Activated T-helper 2 cell treated with anti-CD3 and anti-CD28 coated beads, Interferon-gamma antibody, Interleukin-2, Interleukin-4, amounts not matched to agents 10 μg/mL and 5 μg/mL and 100 μg/mL, durations not matched to agents 14 hours and 24 hours and 36 hours (primary cell): Measurements from ENCODE around the gene C16orf46. TPM values are rescaled to one million over a fixed set of nuclear protein-coding genes. Genes with fewer than 3 reads are reported as not detected.
"Not testable (repeated sequence)": the region's sequence is repeated elsewhere in the genome, so short reads cannot be mapped to it uniquely, and the experiment has no call there.

Experiments
- DNase-seq: peaks from one replicate; pipeline ENCODE4 v3.0.0; 2021; ENCODE audit warnings: low spot score
- H3K27ac Mint-ChIP-seq: one replicate; pipeline ENCODE4 v1.8.0; 2021; ENCODE audit warnings: mixed read lengths
- H3K27me3 Mint-ChIP-seq: one replicate; pipeline ENCODE4 v1.8.0; 2021; ENCODE audit warnings: low read depth, mixed read lengths
- H3K36me3 Mint-ChIP-seq: one replicate; pipeline ENCODE4 v1.8.0; 2021; ENCODE audit warnings: low read depth, mixed read lengths
- H3K4me1 Mint-ChIP-seq: one replicate; pipeline ENCODE4 v1.8.0; 2021; ENCODE audit warnings: low read depth, mixed read lengths
- H3K4me3 Mint-ChIP-seq: one replicate; pipeline ENCODE4 v1.8.0; 2021; ENCODE audit warnings: low read depth, mild to moderate bottlenecking, moderate library complexity, mixed read lengths
- H3K9me3 Mint-ChIP-seq: one replicate; pipeline ENCODE4 v1.8.0; 2021; ENCODE audit warnings: mixed read lengths
- intact Hi-C: fragments of 100-400 bp; cut with micrococcal nuclease; formaldehyde crosslinking; loops from one replicate; pipeline ENCODE4 v1.15.1; 2023
- total RNA-seq: library from RNA; stranded (reverse); gene quantifications from 2 replicates; pipeline ENCODE4 v1.2.3, GENCODE V29; 2022

Gene C16orf46, protein sequence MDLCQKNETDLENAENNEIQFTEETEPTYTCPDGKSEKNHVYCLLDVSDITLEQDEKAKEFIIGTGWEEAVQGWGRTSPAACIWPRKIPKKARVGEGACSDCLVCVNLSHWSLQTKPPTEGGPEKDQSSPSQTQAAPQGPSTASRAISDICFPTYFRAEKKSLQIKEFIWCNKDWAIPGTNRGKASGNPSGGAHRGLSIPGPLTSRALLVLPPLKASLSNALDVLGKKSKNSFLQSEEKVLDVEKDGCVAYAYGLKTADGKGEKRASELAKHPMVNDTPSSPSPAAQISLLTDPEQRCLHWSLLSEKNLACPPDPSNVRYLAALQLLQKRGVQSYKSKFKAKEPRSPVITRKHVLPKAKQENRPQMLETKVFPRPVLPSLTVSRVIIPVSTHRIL
- total RNA-seq = 0.11 and 0.32 TPM in 2 replicates

- intact Hi-C loops = loop anchor here (1.0 kb wide), 2 partner anchors 19 to 70 kb away; partner anchors contain the start of genes CENPN and GCSH
- no peak within 1 kb of the TSS for H3K27ac Mint-ChIP-seq
- H3K36me3 Mint-ChIP-seq = no peaks in the 10 kb centered on the region
- no peaks in the 10 kb centered on the region for H3K9me3 Mint-ChIP-seq
- peak; percentile 96 for DNase-seq
- H3K4me1 Mint-ChIP-seq = peaks cover 3% of the 10 kb centered on the region
- peak within 1 kb of the TSS; percentile 22 for H3K4me3 Mint-ChIP-seq
- H3K27me3 Mint-ChIP-seq = peaks cover 6% of the 10 kb centered on the region
Observed at GRCh38 chr16:81077076-81077940, at the start of gene C16orf46. C16orf46 (minus strand) TSS chr16:81077238; CDS start chr16:81063955, 13,283 bp downstream.

DNA sequence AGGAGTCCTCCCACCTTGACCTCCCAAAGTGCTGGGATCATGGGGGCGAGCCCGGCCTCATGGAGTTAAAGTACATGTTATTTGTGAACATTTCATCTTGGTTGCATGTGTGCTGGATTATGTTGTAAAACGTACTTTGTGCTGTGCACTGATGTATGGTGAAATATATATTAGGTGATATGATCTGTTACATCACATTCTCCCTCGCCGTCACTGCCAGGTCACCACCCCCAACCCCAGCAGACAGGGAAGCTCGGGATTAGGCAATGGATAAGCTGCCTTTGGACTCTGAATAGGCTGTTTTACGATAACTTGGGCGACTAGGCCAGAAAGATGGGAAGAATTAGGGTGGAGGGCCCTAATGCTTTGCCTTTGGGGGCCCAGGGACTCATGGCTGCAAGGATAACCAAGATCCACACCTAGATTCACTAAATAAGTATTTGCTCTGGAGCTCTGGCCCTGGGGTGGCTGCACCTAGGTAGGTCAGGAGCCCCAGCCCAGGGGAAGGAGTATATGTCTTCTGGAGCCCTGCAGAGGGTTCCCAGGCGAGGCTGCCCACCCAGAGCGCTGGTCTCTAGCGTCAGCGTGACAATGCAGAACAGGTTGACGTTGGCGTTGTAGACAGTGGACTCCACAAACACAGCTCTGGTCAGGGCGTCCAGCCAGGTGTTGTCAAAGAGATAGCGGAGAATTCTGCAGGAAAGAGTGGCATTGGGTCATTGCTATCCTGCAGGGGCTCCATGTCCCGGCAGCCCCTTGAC is 46.2 kb upstream of the C16orf46 start:
- Mint-ChIP-seq H3K4me1 (no peaks in the 10 kb centered on the region), H3K27me3 (peaks cover 2% of the 10 kb centered on the region), H3K36me3 (no peaks in the 10 kb centered on the region), H3K27ac (no peak overlapping the region), H3K4me3 (no peak overlapping the region), H3K9me3 (no peaks in the 10 kb centered on the region)
- intact Hi-C loops = no loop called here
- no peak for DNase-seq

- intact Hi-C loops = no loop called here
- Mint-ChIP-seq H3K9me3 (no peaks in the 10 kb centered on the region), H3K4me3 (no peak overlapping the region), H3K36me3 (no peaks in the 10 kb centered on the region), H3K27me3 (peaks cover 2% of the 10 kb centered on the region), H3K27ac (no peak overlapping the region), H3K4me1 (no peaks in the 10 kb centered on the region)
- no peak for DNase-seq
Observed at GRCh38 chr16:81121474-81121990, 44.5 kb upstream of the C16orf46 start.

DNA sequence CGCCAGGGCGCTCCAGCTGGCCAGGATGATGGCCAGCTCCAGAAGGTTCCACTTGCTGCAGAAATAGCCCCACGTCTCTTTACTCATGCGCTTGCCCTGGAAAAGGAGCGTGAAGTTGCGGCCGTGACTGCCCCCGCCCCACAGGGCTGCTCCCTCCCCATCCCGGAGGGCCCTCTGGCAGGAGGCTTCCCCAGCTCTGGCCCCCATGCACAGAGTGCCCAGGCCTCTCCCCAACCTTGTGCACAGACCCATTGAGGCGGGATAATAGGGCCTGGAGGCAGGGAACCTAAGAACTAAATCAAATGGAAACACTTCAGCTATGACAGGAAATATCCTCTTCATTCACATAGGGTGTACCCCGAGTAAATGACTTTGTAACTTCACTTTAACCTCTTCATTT is 40.4 kb upstream of the C16orf46 start:
- Mint-ChIP-seq H3K27ac (no peak overlapping the region), H3K4me1 (no peaks in the 10 kb centered on the region), H3K4me3 (no peak overlapping the region), H3K9me3 (no peaks in the 10 kb centered on the region), H3K27me3 (peaks cover 3% of the 10 kb centered on the region), H3K36me3 (no peaks in the 10 kb centered on the region)
- DNase-seq = no peak
- intact Hi-C loops = no loop called here

DNA sequence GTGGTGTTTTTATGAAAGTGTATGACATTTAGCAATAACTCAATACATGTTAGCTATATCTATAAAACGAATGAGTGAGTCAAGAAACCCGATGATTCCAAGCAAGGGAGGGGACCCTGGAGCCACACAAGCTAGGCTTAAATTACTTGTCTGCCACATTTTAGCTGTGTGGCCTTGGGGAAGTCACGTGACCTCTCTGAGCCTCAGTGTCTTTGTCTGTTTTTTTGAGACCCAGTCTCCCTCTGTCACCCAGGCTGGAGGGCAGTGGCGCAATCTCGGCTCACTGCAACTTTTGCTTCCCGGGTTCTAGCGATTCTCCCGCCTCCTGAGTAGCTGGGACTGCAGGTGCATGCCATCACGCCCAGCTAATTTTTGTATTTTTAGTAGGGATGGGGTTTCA is 39.2 kb upstream of the C16orf46 start:
- no peaks in the 10 kb centered on the region for H3K4me1 Mint-ChIP-seq
- H3K27me3 Mint-ChIP-seq = peaks cover 3% of the 10 kb centered on the region
- no peaks in the 10 kb centered on the region for H3K36me3 Mint-ChIP-seq
- H3K27ac Mint-ChIP-seq = no peak overlapping the region
- no peaks in the 10 kb centered on the region for H3K9me3 Mint-ChIP-seq
- DNase-seq = no peak
- intact Hi-C loops = no loop called here
- no peak overlapping the region for H3K4me3 Mint-ChIP-seq

GRCh38 chr16:81112453-81112852 is 35.4 kb upstream of the C16orf46 start:
- Mint-ChIP-seq H3K9me3 (no peaks in the 10 kb centered on the region), H3K4me1 (no peaks in the 10 kb centered on the region), H3K27me3 (peaks cover 1% of the 10 kb centered on the region), H3K27ac (no peak overlapping the region), H3K4me3 (no peak overlapping the region), H3K36me3 (no peaks in the 10 kb centered on the region)
- no peak for DNase-seq
- intact Hi-C loops = no loop called here

- H3K36me3 Mint-ChIP-seq, intact Hi-C loops, H3K4me3 Mint-ChIP-seq, H3K9me3 Mint-ChIP-seq, DNase-seq, H3K27me3 Mint-ChIP-seq, H3K27ac Mint-ChIP-seq, H3K4me1 Mint-ChIP-seq: not testable (repeated sequence)
Observed at GRCh38 chr16:81109274-81109673, 32.2 kb upstream of the C16orf46 start.

GRCh38 chr16:81107511-81107910 is 30.5 kb upstream of the C16orf46 start:
- Mint-ChIP-seq H3K27ac (no peak overlapping the region), H3K36me3 (no peaks in the 10 kb centered on the region), H3K27me3 (peaks cover under 1% of the 10 kb centered on the region), H3K4me3 (no peak overlapping the region), H3K9me3 (no peaks in the 10 kb centered on the region), H3K4me1 (no peaks in the 10 kb centered on the region)
- intact Hi-C loops = no loop called here
- DNase-seq = no peak

DNA sequence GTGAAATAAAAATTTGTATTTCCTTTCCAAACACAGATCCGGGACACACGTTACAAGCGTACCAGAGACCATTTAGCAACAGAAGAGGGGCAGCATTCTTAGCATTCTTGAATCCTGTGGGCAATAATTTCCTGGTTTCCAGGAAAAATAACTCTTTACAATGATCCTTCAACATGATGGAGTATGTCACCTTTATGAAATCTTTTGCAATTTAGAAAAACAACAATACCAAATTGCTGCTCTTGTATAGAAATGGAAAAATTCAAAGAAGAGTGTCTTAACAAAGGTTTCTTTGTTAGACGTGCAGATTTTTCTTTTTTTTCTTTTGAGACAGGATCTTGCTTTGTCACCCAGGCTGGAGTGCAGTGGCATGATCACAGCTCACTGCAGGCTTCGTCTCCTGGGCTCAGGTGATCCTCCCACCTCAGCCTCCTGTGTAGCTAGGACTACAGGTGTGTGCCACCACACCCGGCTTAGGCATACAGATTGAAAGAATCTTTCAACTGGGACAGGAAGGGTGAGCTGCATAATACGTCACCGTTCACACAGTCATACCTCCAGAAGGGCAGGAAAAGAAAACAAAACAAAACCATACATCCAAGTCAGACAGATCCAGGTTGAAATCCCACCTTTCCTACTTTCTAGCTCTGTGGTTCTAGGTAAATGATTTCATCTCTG is 29.9 kb upstream of the C16orf46 start:
- Mint-ChIP-seq H3K9me3 (no peaks in the 10 kb centered on the region), H3K27ac (no peak overlapping the region), H3K4me1 (no peaks in the 10 kb centered on the region), H3K36me3 (no peaks in the 10 kb centered on the region), H3K27me3 (no peaks in the 10 kb centered on the region), H3K4me3 (no peak overlapping the region)
- intact Hi-C loops = no loop called here
- no peak for DNase-seq

DNA sequence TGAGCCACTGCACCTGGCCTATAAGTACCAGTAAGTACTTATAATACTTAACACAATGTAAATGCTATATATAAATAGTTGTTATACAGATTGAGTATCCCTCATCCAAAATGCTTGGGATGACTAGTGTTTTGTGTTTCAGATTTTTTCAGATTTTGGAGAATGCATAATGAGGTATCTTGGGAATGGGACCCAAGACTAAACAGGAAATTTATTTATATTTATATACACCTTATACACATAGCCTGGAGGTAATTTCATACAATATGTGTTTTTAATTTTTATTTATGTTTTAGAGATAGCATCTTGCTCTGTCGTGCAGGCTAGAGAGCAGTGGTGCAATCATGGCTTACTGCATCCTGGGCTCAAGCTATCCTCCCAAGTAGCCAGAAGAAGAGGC is 28.9 kb upstream of the C16orf46 start:
- no peaks in the 10 kb centered on the region for H3K4me1 Mint-ChIP-seq
- H3K4me3 Mint-ChIP-seq = no peak overlapping the region
- no peaks in the 10 kb centered on the region for H3K36me3 Mint-ChIP-seq
- H3K9me3 Mint-ChIP-seq = no peaks in the 10 kb centered on the region
- intact Hi-C loops = no loop called here
- no peaks in the 10 kb centered on the region for H3K27me3 Mint-ChIP-seq
- DNase-seq = no peak
- no peak overlapping the region for H3K27ac Mint-ChIP-seq

DNA sequence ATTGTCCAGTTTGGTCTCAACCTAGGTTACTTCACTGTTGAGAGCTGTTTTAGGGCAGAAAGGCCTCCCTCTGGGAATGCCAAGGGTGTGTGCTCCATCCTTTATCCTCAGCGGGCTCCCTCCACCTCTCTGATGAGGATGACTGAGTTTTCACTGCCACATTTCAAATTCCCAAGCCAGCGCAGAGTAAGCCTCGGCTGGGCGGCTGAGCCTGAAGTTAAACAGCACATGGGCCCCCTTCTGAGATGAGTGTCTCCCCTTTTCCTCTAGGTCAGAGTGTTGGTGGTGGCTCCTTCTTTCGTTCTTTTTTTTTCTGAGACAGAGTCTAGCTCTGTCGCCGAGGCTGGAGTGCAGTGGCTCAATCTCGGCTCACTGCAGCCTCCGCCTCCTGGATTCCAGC is 24.7 kb upstream of the C16orf46 start:
- DNase-seq = no peak
- Mint-ChIP-seq H3K4me3 (no peak overlapping the region), H3K36me3 (no peaks in the 10 kb centered on the region), H3K4me1 (peaks cover under 1% of the 10 kb centered on the region), H3K27ac (no peak overlapping the region), H3K9me3 (peaks cover under 1% of the 10 kb centered on the region), H3K27me3 (no peaks in the 10 kb centered on the region)
- intact Hi-C loops = no loop called here

DNA sequence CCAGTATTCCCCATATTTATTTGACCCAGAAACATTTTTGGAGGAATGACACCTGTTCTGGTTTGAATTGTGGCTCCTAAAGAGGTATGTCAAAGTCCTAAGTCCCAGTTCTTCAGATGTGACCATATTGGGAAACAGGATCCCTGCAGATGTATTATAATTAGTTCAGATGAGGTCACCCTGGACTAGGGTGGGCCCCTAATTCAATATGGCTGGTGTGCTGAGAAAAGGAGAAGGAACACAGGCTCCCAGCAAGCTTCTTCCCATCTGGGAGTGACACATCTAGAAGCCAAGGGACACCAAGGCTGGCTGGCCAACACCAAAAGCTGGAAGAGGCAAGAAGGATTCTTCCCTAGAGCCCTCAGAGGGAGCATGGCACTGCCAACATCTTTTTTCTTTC is 22.9 kb upstream of the C16orf46 start:
- Mint-ChIP-seq H3K4me3 (no peak overlapping the region), H3K4me1 (peaks cover 5% of the 10 kb centered on the region), H3K27ac (no peak overlapping the region), H3K9me3 (peaks cover 4% of the 10 kb centered on the region), H3K36me3 (no peaks in the 10 kb centered on the region), H3K27me3 (no peaks in the 10 kb centered on the region)
- no peak for DNase-seq
- intact Hi-C loops = loop anchor here (10.0 kb wide), 1 partner anchor 215 kb away; the partner anchor contains the start of gene GAN
